ENCODE measurements around the gene DDX39B.
"Not testable (repeated sequence)": the region's sequence is repeated elsewhere in the genome, so short reads cannot be mapped to it uniquely, and the experiment has no call there.

Gene DDX39B

GRCh38 chr6:31509036-31509435 is 32.8 kb downstream of the DDX39B start:
- CTCF ChIA-PET, H3K27me3 Mint-ChIP-seq, H3K4me3 Mint-ChIP-seq, H3K27ac Mint-ChIP-seq, DNase-seq, H3K9me3 Mint-ChIP-seq: not testable (repeated sequence)
- Mint-ChIP-seq H3K36me3 (peaks cover 72% of the 10 kb centered on the region), H3K4me1 (peaks cover 12% of the 10 kb centered on the region)

GRCh38 chr6:31502586-31502985 is 39.2 kb downstream of the DDX39B start:
- CTCF ChIA-PET, result no interaction called here
- no peak overlapping the region for H3K27ac Mint-ChIP-seq
- H3K4me3 Mint-ChIP-seq, result no peak overlapping the region
- H3K9me3 Mint-ChIP-seq, result no peaks in the 10 kb centered on the region
- DNase-seq, result no peak
- H3K4me1 Mint-ChIP-seq, result peaks cover 67% of the 10 kb centered on the region
- H3K36me3 Mint-ChIP-seq, result peaks cover 49% of the 10 kb centered on the region
- H3K27me3 Mint-ChIP-seq, result no peaks in the 10 kb centered on the region

- H3K4me1 Mint-ChIP-seq, result peaks cover 81% of the 10 kb centered on the region
- H3K36me3 Mint-ChIP-seq, result peaks cover 38% of the 10 kb centered on the region
- H3K27ac Mint-ChIP-seq, H3K27me3 Mint-ChIP-seq, CTCF ChIA-PET, DNase-seq, H3K9me3 Mint-ChIP-seq: not testable (repeated sequence)
- peak overlapping the region; percentile 81 for H3K4me3 Mint-ChIP-seq
These were observed 42.2 kb downstream of the DDX39B start for GRCh38 chr6:31499648-31500047.

- H3K27me3 Mint-ChIP-seq, result no peaks in the 10 kb centered on the region
These were observed 43.1 kb downstream of the DDX39B start for GRCh38 chr6:31498748-31499147.

GRCh38 chr6:31497531-31498476 is 44.0 kb downstream of the DDX39B start, which contains the start of gene MICB:
Gene MICB, plus strand, starts transcription at chr6:31498145. Its CDS starts 49 bp downstream, at chr6:31498194.
- CTCF ChIA-PET, result interaction anchor here (0.9 to 1.5 kb wide), 5 partner anchors 41 to 154 kb away, joined by 3 to 5 read pairs (median 3); partner anchors contain the start of gene DDX39B
- peak; percentile 93 for DNase-seq
- no peaks in the 10 kb centered on the region for H3K27me3 Mint-ChIP-seq

More at GRCh38 chr6:31498748-31499147, 43.1 kb downstream of the DDX39B start:
- Mint-ChIP-seq H3K9me3 (no peaks in the 10 kb centered on the region), H3K36me3 (peaks cover 36% of the 10 kb centered on the region), H3K4me3 (peak overlapping the region; percentile 81), H3K4me1 (peaks cover 78% of the 10 kb centered on the region), H3K27ac (peak overlapping the region; percentile 87)
- CTCF ChIA-PET, result interaction anchor here (1.5 kb wide), 1 partner anchor 100 kb away, joined by 5 read pairs; no protein-coding TSS in a partner anchor
- no peak for DNase-seq

GRCh38 chr6:31496826-31497225 is 45.0 kb downstream of the DDX39B start:
- not testable (repeated sequence) for H3K27me3 Mint-ChIP-seq, DNase-seq, H3K9me3 Mint-ChIP-seq
- Mint-ChIP-seq H3K4me3 (peak overlapping the region; percentile 81), H3K36me3 (peaks cover 34% of the 10 kb centered on the region), H3K27ac (peak overlapping the region; percentile 88), H3K4me1 (peaks cover 77% of the 10 kb centered on the region)
- CTCF ChIA-PET, result interaction anchor here (0.6 to 1.5 kb wide), 6 partner anchors 42 to 155 kb away, joined by 3 to 5 read pairs (median 3); partner anchors contain the start of gene DDX39B

More at GRCh38 chr6:31497531-31498476, 44.0 kb downstream of the DDX39B start, which contains the start of gene MICB:
- H3K4me1 Mint-ChIP-seq, result peaks cover 76% of the 10 kb centered on the region
- peaks cover 37% of the 10 kb centered on the region for H3K36me3 Mint-ChIP-seq
- H3K4me3 Mint-ChIP-seq, result peak within 1 kb of the TSS; percentile 81
- H3K9me3 Mint-ChIP-seq, result no peaks in the 10 kb centered on the region
- peak within 1 kb of the TSS; percentile 88 for H3K27ac Mint-ChIP-seq

- Mint-ChIP-seq H3K4me3 (peak overlapping the region; percentile 81), H3K27me3 (no peaks in the 10 kb centered on the region), H3K36me3 (peaks cover 25% of the 10 kb centered on the region), H3K27ac (peak overlapping the region; percentile 81), H3K4me1 (peaks cover 73% of the 10 kb centered on the region), H3K9me3 (no peaks in the 10 kb centered on the region)
- CTCF ChIA-PET, result interaction anchor here (0.6 to 1.5 kb wide), 6 partner anchors 51 to 883 kb away, joined by 3 to 7 read pairs (median 4); partner anchors contain the start of gene ATP6V1G2
- DNase-seq, result no peak
These were observed 46.2 kb downstream of the DDX39B start for GRCh38 chr6:31495580-31495979.

- CTCF ChIA-PET, result interaction anchor here (0.6 to 3.1 kb wide), 9 partner anchors 32 to 1731 kb away, joined by 3 to 19 read pairs (median 3); partner anchors contain the start of genes ATP6V1G2 and DDX39B
- peak; percentile 86 for DNase-seq
- peak overlapping the region; percentile 81 for H3K27ac Mint-ChIP-seq
- no peaks in the 10 kb centered on the region for H3K9me3 Mint-ChIP-seq
- H3K4me3 Mint-ChIP-seq, result peak overlapping the region; percentile 81
- H3K36me3 Mint-ChIP-seq, result peaks cover 22% of the 10 kb centered on the region
- peaks cover 73% of the 10 kb centered on the region for H3K4me1 Mint-ChIP-seq
- H3K27me3 Mint-ChIP-seq, result no peaks in the 10 kb centered on the region
These were observed 47.7 kb downstream of the DDX39B start for GRCh38 chr6:31493875-31494694.

GRCh38 chr6:31493550-31493874 is 48.3 kb downstream of the DDX39B start:
- H3K4me3 Mint-ChIP-seq, result peak overlapping the region; percentile 81
- H3K27me3 Mint-ChIP-seq, DNase-seq, H3K9me3 Mint-ChIP-seq: not testable (repeated sequence)
- peaks cover 73% of the 10 kb centered on the region for H3K4me1 Mint-ChIP-seq
- H3K36me3 Mint-ChIP-seq, result peaks cover 24% of the 10 kb centered on the region
- CTCF ChIA-PET, result interaction anchor here (0.7 to 3.1 kb wide), 6 partner anchors 32 to 1732 kb away, joined by 3 to 19 read pairs (median 4); partner anchors contain the start of genes ATP6V1G2 and DDX39B
- peak overlapping the region; percentile 81 for H3K27ac Mint-ChIP-seq

GRCh38 chr6:31490115-31490873 is 51.5 kb downstream of the DDX39B start:
- peaks cover 3% of the 10 kb centered on the region for H3K27me3 Mint-ChIP-seq
- no peak overlapping the region for H3K4me3 Mint-ChIP-seq
- H3K36me3 Mint-ChIP-seq, result peaks cover 25% of the 10 kb centered on the region
- no peaks in the 10 kb centered on the region for H3K9me3 Mint-ChIP-seq
- DNase-seq, result no peak
- peaks cover 58% of the 10 kb centered on the region for H3K4me1 Mint-ChIP-seq
- H3K27ac Mint-ChIP-seq, result no peak overlapping the region
- CTCF ChIA-PET, result interaction anchor here (0.9 kb wide), 1 partner anchor 108 kb away, joined by 3 read pairs; no protein-coding TSS in a partner anchor

GRCh38 chr6:31489086-31489485 is 52.7 kb downstream of the DDX39B start:
- CTCF ChIA-PET, result interaction anchor here (0.9 kb wide), 1 partner anchor 109 kb away, joined by 3 read pairs; no protein-coding TSS in a partner anchor
- DNase-seq, result no peak
- Mint-ChIP-seq H3K9me3 (no peaks in the 10 kb centered on the region), H3K4me3 (no peak overlapping the region), H3K27me3 (peaks cover 3% of the 10 kb centered on the region), H3K36me3 (peaks cover 21% of the 10 kb centered on the region), H3K4me1 (peaks cover 55% of the 10 kb centered on the region), H3K27ac (peak overlapping the region; percentile 21)

GRCh38 chr6:31487674-31488073 is 54.1 kb downstream of the DDX39B start:
- not testable (repeated sequence) for H3K4me3 Mint-ChIP-seq

More at GRCh38 chr6:31487674-31488073, 54.1 kb downstream of the DDX39B start:
- Mint-ChIP-seq H3K4me1 (peaks cover 47% of the 10 kb centered on the region), H3K36me3 (peaks cover 19% of the 10 kb centered on the region)
- CTCF ChIA-PET, H3K9me3 Mint-ChIP-seq, DNase-seq, H3K27me3 Mint-ChIP-seq, H3K27ac Mint-ChIP-seq: not testable (repeated sequence)
